Measurements from ENCODE around the gene DNAH2. TPM values are rescaled to one million over a fixed set of nuclear protein-coding genes. Genes with fewer than 3 reads are reported as not detected.
A peak's percentile ranks its signal among the peaks of the same experiment; 100 is the strongest.

The DNAH2 gene
- total and polyA plus RNA-seq, 2 donors (not counting 3 experiments of a cell fraction or from before 2014, with no cell fraction given), result 0.10 to 0.11 TPM

GRCh38 chr17:7854851-7855659 is 137.5 kb downstream of the DNAH2 start, which contains the start of gene TMEM88:
TMEM88 (plus strand) TSS chr17:7855066; CDS start chr17:7855075, 9 bp downstream.
- H3K36me3 ChIP-seq (ENCODE audit: control insufficient read depth in 2 of 2, extremely low read depth in 1 of 2, insufficient read depth in 2 of 2, low read length in 2 of 2), result peaks cover 0 to 20% of the 10 kb centered on the region in 2 experiments
- H3K9me3 ChIP-seq (replicated peaks; ENCODE audit: control insufficient read depth, insufficient read depth, low read length), result no peaks in the 10 kb centered on the region
- H4K20me1 ChIP-seq (replicated peaks; ENCODE audit: control insufficient read depth, extremely low read depth, insufficient read depth, low read length), result no peaks in the 10 kb centered on the region
- H3K27me3 ChIP-seq (ENCODE audit: control insufficient read depth in 2 of 2, insufficient read depth in 2 of 2, low read length in 2 of 2), result no peaks in the 10 kb centered on the region
- H3K9me1 ChIP-seq (replicated peaks; ENCODE audit: control insufficient read depth, extremely low read depth, insufficient read depth, low read length), result no peaks in the 10 kb centered on the region
- no TSS peak for BruUV-seq (replicated peaks)
- H3K4me3 ChIP-seq (replicated peaks in 1 of 3; ENCODE audit: insufficient read depth in 1 of 3, low read depth in 1 of 3, low read length in 3 of 3), result peak within 1 kb of the TSS in 2 of 3 experiments; percentile 52 to 53
- H3K79me2 ChIP-seq (ENCODE audit: control insufficient read depth, insufficient read depth, low read length), result peaks cover 2% of the 10 kb centered on the region
- no peak within 1 kb of the TSS for H2AFZ ChIP-seq (ENCODE audit: low read depth, low read length)
- peak; percentile 39 for DNase-seq (ENCODE audit: low read depth, low spot score)
- dilution Hi-C loops (cut with MboI; ENCODE audit: extremely low pct_ligation_motif_present, low sequenced_read_pairs), result no loop called here
- POLR2A ChIA-PET, result interaction anchor here (1.0 to 1.1 kb wide), 3 partner anchors 10 to 18 kb away, joined by 3 to 4 read pairs (median 4); no protein-coding TSS in a partner anchor
- no peak for FAIRE-seq
- peaks cover 35% of the 10 kb centered on the region for H3K4me1 ChIP-seq (ENCODE audit: control insufficient read depth, extremely low read depth, insufficient read depth, low read length)
- intact Hi-C loops (cut with micrococcal nuclease), result loop anchor here (2.0 to 10.0 kb wide), 3 partner anchors 134 to 830 kb away; partner anchors contain the start of genes BCL6B and PHF23
- CTCF ChIA-PET, result interaction anchor here (0.7 to 3.1 kb wide), 4 partner anchors 13 to 607 kb away, joined by 3 to 28 read pairs (median 4); partner anchors contain the start of gene KDM6B
- H3K9ac ChIP-seq (replicated peaks; ENCODE audit: extremely low read depth, insufficient read depth, low read length), result peak within 1 kb of the TSS; percentile 96
- peak within 1 kb of the TSS; percentile 72 for H3K4me2 ChIP-seq (ENCODE audit: insufficient read depth, low read length)
- TF ChIP-seq POLR2AphosphoS5 (IDR thresholded peaks at IDR 0.05; ENCODE audit: insufficient read depth, low read depth, low read length), result peak; percentile 66
- TF ChIP-seq POLR2A (IDR thresholded peaks at IDR 0.05; ENCODE audit: low read depth, low read length), result peak; percentile 70
- no peak for TF ChIP-seq EZH2 (IDR thresholded peaks at IDR 0.05; ENCODE audit: borderline replicate concordance, low read depth, low read length, severe bottlenecking)
- H3K27ac ChIP-seq (ENCODE audit: insufficient read depth, low read depth, low read length), result peak within 1 kb of the TSS; percentile 96

GRCh38 chr17:7855660-7856010 is 138.1 kb downstream of the DNAH2 start:
- Histone ChIP-seq H3K9me3 (replicated peaks; ENCODE audit: control insufficient read depth, insufficient read depth, low read length) (no peaks in the 10 kb centered on the region), H3K4me3 (replicated peaks in 1 of 3; ENCODE audit: insufficient read depth in 1 of 3, low read depth in 1 of 3, low read length in 3 of 3) (peak overlapping the region in 2 of 3 experiments; percentile 52 to 53), H3K27ac (ENCODE audit: insufficient read depth, low read depth, low read length) (peak overlapping the region; percentile 96), H3K79me2 (ENCODE audit: control insufficient read depth, insufficient read depth, low read length) (peaks cover 2% of the 10 kb centered on the region), H2AFZ (ENCODE audit: low read depth, low read length) (no peak overlapping the region), H3K9me1 (replicated peaks; ENCODE audit: control insufficient read depth, extremely low read depth, insufficient read depth, low read length) (no peaks in the 10 kb centered on the region), H3K36me3 (ENCODE audit: control insufficient read depth in 2 of 2, extremely low read depth in 1 of 2, insufficient read depth in 2 of 2, low read length in 2 of 2) (peaks cover 0 to 17% of the 10 kb centered on the region in 2 experiments), H3K9ac (replicated peaks; ENCODE audit: extremely low read depth, insufficient read depth, low read length) (peak overlapping the region; percentile 96), H3K27me3 (ENCODE audit: control insufficient read depth in 2 of 2, insufficient read depth in 2 of 2, low read length in 2 of 2) (no peaks in the 10 kb centered on the region), H4K20me1 (replicated peaks; ENCODE audit: control insufficient read depth, extremely low read depth, insufficient read depth, low read length) (no peaks in the 10 kb centered on the region), H3K4me1 (ENCODE audit: control insufficient read depth, extremely low read depth, insufficient read depth, low read length) (peaks cover 35% of the 10 kb centered on the region), H3K4me2 (ENCODE audit: insufficient read depth, low read length) (peak overlapping the region; percentile 72)
- FAIRE-seq (no peak), DNase-seq (ENCODE audit: low read depth, low spot score) (peak; percentile 50)
- intact Hi-C loops (cut with micrococcal nuclease) (loop anchor here (1.0 to 10.0 kb wide), 5 partner anchors 112 to 831 kb away; partner anchors contain the start of genes BCL6B, PHF23 and WRAP53), dilution Hi-C loops (cut with MboI; ENCODE audit: extremely low pct_ligation_motif_present, low sequenced_read_pairs) (no loop called here)
- TF ChIP-seq MAX (IDR thresholded peaks at IDR 0.05; ENCODE audit: insufficient read depth, insufficient read length), result no peak
- TF ChIP-seq GATA2 (IDR thresholded peaks at IDR 0.05; ENCODE audit: insufficient read depth, insufficient read length, low read depth, low read length), result no peak
- TF ChIP-seq FOS (IDR thresholded peaks at IDR 0.05; ENCODE audit: borderline replicate concordance, insufficient read depth, low read length), result no peak
- TF ChIP-seq JUN (IDR thresholded peaks at IDR 0.05; ENCODE audit: borderline replicate concordance, insufficient read depth, insufficient read length, low read depth), result no peak
- no peak for TF ChIP-seq POLR2AphosphoS5 (IDR thresholded peaks at IDR 0.05; ENCODE audit: insufficient read depth, low read depth, low read length)
- no peak for TF ChIP-seq POLR2A (IDR thresholded peaks at IDR 0.05; ENCODE audit: low read depth, low read length)
- no peak for TF ChIP-seq CTCF (IDR thresholded peaks at IDR 0.05; ENCODE audit: extremely low read depth in 1 of 2, insufficient read depth in 1 of 2, low read depth in 1 of 2, low read length in 2 of 2)
- no peak for TF ChIP-seq MYC (IDR thresholded peaks at IDR 0.05; ENCODE audit: low read depth, low read length)
- TSS peak; percentile 1 for BruUV-seq (replicated peaks)
- CTCF ChIA-PET, result interaction anchor here (0.7 to 3.1 kb wide), 4 partner anchors 13 to 606 kb away, joined by 3 to 28 read pairs (median 4); partner anchors contain the start of gene KDM6B
- POLR2A ChIA-PET, result interaction anchor here (1.0 to 1.1 kb wide), 3 partner anchors 11 to 19 kb away, joined by 3 to 4 read pairs (median 4); no protein-coding TSS in a partner anchor
